Stimulated activated CD8-positive, alpha-beta memory T cell treated with anti-CD3 and anti-CD28 coated beads, Interleukin-7, amount 100 ng/mL, for 48 hours (primary cell): Measurements from ENCODE around the gene AARSD1.
"Not testable (repeated sequence)": the region's sequence is repeated elsewhere in the genome, so short reads cannot be mapped to it uniquely, and the experiment has no call there.

Experiments used
- DNase-seq, 2 donors: peaks; one replicate each; pipeline ENCODE4 v3.0.0-alpha.2; 2020; ENCODE audit warnings: low read depth in 1 of 2; ENCODE audit errors: extremely low read depth in 1 of 2

AARSD1 gene

DNA sequence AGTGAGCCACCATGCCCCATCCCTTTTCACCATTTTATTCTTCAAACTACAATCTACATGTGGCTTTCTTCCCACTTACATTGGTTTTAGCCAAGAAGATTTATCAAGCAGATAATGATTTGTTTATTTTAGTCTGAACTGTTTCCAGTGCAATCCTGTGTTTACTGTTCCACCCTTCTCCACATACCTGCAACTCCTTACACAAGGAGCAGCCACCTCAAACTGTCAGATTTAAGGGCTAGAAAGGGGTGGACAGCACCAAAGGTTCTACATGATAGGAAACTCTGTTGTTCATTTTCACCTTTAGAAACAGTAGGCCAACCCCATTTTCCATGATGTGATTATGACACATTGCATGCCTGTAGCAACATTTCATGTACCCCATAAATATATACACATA is 18.0 kb upstream of the AARSD1 start:
- DNase-seq, result no peak

DNA sequence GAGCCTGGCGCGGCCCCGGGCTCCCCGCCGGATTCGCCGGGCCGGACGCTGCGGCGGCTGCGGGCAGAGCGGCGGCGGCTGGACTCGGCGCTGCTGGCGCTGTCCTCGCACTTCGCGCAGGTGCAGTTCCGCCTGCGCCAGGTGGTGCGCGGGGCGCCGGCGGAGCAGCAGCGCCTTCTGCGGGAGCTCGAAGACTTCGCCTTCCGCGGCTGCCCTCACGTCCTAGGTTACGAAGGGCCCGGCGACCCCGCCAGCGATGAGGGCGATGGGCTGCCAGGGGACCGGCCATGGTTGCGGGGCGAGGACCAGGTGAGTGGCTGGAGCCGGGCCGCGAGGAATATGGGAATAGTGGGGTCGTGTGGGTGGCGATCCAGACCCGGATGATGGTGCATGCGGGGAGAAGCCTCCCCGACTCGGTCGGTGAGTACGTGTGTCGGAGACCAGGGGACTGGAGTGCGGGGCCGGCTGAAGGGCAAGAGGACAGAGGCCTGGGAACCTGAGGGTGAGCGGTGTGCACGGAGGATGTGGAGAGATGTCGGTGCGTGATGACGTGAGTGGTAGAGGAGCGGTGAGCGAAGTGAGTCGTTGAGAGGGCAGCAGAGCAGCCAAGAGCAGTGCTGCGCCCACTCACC is 16.6 kb upstream of the AARSD1 start:
- DNase-seq, result peak; percentile 46 to 70

DNA sequence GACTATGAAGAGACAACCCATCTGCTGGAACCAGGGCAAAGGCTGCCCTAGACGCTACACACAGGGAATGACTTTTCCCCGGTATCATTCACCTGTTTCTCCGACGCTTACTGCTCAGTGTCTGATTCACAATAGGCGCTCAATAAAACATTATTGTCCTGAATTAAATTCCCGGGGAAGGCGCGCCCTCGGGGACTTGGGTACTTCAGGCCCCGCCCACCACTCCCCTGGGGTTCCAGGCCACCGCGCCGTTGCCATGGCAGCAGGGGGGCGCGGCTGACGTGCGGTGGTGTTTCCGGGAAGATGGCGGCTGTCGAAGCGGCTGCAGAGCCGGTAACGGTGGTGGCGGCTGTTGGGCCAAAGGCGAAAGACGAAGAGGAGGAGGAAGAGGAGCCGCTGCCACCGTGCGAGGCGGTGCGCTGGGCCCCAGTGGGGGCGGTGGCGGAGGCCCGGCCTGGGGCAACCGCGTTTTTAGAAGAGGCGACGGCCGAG is 16.1 kb upstream of the AARSD1 start, which contains the start of gene RUNDC1:
Gene RUNDC1 (plus strand): TSS at position 292 of the 492 bp plus-strand sequence. CDS start 12 bp downstream, at position 304.
- peak; percentile 86 for DNase-seq

DNA sequence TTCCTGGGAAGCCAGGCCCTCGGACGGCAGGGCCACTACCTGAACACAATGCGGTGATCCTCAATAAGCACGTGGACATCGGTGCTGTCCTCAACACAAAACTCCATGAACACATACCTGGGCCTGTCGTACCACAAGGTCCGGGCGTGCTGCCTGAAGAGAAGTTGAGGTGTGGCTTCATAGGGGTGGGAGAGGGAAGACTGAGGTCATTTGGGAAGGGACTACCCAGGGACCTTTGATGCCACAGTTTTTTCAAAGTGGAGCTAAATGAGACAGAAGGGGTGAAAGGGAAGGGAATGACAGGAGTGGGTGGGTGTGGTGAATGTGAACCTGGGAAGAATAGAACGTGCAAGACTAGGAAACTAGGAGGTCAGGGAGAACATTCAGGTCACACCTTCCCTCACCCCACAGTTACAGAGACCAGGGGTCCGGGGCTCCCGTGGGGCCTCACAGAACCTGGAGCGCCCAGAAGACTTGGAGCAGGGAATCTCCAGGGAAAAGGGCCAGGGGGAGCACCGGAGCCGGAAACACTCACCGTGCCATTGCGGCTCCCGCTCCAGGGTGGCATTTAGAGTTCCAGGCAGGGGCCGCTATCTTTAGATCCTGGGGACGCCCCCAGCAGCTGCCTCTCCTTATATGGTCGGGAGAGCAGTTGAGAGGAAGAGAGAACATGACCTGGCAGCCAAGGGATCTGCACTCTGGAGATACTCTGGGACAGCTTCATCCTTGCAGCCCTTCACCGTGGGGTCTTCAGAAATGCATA is 15.4 kb upstream of the AARSD1 start, which contains the start of gene PTGES3L:
Gene PTGES3L (minus strand): TSS at position 570 of the 763 bp plus-strand sequence. CDS start 27 bp downstream, at position 543.
- DNase-seq, result no peak

DNA sequence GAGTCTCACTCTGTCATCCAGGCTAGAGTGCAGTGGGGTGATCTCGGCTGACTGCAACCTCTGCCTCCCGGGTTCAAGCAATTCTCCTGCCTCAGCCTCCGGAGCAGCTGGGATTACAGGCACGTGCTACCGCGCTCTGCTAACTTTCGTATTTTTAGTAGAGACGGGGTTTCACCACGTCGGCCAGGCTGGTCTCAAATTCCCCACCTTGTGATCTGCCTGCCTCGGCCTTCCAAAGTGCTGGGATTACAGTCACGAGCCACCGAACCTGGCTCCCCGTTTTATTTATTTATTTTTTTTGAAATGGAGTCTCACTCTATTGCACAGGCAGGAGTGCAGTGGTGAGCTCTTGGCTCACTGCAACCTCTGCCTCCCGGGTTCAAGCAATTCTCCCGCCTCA is 11.4 kb upstream of the AARSD1 start:
- not testable (repeated sequence) for DNase-seq

DNA sequence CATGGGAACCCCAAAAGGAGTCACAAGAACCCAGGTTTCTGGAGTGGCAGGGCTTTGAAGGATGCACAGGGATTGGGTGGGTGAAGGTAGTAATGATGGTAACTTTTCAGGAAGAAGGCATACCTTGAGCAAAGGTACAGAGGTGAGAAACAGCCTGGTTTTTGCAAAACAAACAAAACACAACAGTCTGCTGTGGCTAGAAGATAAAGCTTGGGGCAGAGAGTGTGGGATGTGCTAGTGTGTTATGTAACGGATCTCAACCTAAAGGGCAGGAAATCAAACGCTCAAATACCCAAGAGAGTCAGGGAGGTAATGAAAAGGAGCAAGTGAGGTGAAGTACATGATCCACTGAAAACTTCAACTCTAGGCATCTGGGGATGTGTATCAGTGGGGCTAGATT is 11.0 kb upstream of the AARSD1 start:
- DNase-seq, result no peak

DNA sequence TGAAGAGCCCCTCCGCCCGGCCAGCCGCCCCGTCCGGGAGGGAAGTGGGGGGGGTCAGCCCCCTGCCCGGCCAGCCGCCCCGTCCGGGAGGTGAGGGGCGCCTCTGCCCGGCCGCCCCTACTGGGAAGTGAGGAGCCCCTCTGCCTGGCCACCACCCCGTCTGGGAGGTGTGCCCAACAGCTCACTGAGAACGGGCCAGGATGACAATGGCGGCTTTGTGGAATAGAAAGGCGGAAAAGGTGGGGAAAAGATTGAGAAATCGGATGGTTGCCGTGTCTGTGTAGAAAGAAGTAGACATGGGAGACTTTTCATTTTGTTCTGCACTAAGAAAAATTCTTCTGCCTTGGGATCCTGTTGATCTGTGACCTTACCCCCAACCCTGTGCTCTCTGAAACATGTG is 9.1 kb upstream of the AARSD1 start:
- not testable (repeated sequence) for DNase-seq

DNA sequence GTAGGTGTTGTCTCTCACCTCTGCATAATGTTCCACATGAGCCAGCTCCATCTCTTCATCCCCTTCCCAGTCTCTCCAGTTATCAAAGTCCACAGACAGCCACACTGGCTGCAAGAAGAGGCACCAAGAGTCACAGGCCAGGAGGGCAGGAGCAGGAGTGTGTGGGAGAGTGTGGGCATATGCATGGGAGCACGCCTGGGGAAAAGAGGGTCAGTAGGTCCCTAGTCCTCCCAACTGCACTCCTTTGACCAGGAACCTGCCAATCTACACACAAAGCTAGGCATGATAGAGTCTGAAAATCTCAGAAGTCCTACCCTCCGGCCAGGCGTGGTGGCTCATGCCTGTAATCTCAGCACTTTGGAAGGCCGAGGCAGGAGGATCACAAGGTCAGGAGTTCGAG is 7.3 kb upstream of the AARSD1 start:
- DNase-seq, result no peak

DNA sequence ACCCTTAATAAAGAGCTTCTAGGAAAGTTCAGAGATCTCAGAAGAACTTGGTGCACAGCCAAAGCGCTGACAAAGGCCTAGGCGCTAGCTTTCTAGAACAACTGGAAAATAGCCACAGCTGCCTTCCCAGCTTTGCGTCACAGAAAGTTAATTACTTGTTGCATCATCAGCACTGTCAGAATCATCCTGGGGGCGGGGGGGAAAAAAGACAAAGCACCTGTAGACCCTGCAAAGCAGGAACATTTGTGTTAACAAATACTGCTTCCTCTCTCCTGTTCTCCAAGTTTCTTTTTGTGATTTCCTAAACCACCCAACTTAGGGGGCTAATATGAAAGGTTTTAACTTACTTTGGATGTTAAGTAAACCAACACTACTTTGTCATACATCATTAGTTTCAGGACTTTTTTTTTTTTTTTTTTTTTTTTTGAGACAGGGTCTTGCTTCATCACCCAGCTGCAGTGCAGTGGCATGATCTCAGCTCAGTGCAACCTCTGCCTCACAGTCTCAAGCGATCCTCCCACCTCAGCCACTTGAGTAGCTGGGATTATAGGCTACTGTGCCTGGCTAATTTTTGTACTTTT is 4.8 kb upstream of the AARSD1 start:
- DNase-seq, result no peak

DNA sequence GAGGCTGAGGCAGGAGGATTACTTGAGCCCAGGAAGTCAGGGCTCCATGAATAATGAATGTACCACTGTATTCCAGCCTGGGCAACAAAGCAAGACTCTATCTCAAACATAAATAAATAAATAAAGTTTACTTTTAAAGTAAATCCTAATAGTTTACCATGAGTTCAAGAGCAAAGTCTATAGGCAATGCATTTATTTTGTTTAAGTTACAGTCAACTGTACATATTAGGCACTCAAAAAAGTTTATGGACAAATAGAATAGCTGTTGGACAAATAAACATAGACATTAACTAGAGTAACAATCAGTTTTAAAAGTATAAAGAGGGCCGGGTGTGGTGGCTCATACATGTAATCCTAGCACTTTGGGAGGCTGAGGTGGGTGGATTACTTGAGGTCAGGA is 3.7 kb upstream of the AARSD1 start:
- no peak for DNase-seq

DNA sequence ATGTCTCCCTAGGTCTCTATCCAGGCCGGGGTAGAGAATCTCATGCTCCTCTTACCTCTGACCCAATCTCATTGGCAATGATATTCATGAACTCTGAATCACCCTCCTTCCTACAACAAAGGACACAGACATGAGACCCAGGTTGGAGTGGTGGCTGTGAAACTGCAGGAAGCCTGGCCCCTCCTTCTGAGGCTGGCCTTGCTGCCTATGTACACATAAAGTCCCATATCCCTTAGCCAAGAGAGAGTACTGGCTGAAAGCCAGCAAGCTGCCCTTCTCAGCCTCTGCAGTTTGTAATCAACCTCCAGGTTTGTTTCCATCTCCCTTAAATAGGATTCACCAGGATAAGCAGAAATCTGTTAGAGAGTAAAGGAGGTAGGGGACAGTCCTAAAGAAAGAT is 10.6 kb downstream of the AARSD1 start:
- DNase-seq, result no peak

DNA sequence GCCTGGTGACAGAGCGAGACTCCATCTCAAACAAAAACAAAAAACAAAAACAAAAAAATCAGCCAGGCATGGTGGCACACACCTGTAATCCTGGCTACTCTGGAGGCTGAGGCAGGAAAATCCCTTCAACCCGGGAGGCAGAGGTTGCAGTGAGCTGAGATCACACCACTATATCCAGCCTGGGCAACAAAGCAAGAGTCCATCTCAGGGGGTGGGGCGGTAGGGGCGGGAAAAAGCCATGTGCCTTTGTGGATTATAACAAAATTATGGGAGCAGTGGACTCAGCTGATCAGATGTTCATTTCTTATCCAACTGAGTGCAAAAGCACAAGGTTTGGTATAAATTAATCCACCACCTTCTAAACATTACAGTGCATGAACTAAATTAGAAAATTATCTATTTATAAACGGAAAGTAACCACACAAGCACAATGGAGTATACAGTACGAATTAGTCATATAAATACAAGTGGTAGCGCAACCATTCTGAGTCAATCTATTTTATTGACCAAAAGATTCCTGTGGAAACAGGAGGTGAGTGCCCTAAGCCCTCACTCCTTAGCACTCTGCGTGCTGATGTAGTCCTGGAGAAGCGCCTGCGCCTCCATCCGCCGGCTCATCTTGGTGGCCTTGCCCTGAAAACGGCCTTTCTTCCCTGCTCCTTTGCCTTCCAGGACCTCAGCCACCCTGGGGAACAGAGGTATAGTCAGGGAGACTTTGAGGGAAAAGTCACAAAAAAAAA is 14.0 kb downstream of the AARSD1 start:
- DNase-seq, result no peak

DNA sequence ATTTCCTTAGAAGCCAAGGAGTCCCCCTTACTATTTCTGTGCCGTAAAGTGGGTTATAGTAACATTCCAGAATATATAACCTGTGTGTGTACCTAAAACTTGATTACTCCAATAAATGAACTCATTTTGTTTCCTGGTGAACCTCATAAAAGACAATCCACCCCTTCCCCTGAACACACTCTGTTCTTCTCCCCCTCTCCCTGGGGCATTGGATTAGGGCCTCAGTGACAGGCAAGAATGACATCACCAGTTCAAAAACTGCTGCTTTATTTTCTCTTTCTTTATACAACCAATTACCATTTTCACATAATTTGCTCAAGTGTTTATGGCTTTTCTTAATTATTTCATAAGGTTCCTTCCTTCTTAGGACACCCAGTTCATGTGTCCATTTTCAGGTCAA is 17.4 kb downstream of the AARSD1 start:
- DNase-seq, result no peak

DNA sequence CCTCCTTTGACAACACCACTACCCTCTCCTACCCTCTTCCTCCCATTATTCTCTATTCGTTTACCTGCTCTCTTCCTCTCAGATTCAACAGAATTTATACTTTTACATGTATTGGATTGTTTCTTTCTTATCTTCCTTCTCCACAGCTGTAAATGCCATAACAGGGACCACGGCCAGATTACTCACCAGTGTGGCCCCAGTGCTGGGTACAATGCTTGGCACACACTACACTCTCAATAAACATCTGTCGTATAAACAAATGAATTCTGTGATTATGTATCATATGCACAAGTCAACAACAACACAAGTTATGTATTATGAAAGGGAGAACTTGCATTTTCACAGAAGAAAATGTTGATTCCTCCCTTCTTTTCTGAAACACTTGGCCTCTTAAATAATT is 20.0 kb downstream of the AARSD1 start:
- DNase-seq, result no peak

DNA sequence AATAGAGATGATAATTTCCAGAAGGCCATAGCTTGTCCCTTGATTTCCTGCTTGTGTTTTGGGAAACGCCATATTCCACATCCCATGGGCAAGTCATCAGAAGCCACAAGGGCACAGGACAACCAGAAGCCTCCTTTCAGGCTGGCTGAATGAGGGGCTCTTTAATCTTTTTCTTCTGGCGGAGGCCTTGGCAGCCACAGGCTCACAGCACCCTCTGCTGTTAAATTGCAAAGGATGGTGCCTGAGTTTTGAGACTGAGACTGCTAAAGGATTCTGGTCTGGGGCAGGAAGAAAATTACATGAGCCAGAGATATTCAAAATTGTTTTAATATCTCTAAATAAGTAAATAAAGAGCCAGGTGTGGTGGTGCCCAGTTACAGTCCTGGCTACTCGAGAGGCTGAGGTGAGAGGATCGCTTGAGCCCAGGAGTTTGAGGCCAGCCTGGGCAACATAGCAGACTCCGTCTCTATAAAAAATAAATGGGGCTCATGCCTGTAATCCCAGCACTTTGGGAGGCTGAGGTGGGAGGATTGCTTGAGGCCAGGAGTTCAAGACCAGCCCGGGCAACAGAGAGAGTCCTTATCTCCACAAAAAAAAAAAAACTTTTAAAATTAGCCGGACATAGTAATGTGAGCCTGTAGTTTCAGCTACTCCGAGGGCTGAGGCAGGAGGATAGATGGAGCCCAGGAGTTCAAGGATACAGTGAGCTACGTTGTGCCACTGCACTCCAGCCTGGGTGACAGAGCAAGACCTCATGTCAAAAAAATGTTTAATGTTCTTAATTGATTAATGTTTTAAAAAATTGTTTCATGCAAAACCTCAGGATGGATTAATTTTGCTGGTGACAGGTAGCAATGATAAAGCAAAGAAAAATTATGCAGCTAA is 26.3 kb downstream of the AARSD1 start:
- peak in 1 of 2 donors; percentile 0 for DNase-seq

DNA sequence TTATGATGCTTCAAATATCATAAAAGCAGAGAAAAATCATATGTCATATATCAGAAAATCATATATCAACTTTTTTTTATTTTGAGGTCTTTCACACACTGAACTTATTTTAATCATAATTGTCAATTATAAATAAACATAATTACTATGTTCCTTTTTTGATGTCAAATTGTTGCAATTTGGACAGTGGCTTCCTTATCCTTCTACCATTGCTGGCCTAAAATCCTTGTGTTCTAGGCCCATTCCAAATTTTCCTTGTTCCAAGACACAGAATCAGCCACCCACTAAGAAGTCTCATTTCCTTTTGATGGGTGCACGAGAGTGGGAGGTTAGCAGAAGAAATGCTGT is 34.8 kb downstream of the AARSD1 start:
- DNase-seq, result no peak

DNA sequence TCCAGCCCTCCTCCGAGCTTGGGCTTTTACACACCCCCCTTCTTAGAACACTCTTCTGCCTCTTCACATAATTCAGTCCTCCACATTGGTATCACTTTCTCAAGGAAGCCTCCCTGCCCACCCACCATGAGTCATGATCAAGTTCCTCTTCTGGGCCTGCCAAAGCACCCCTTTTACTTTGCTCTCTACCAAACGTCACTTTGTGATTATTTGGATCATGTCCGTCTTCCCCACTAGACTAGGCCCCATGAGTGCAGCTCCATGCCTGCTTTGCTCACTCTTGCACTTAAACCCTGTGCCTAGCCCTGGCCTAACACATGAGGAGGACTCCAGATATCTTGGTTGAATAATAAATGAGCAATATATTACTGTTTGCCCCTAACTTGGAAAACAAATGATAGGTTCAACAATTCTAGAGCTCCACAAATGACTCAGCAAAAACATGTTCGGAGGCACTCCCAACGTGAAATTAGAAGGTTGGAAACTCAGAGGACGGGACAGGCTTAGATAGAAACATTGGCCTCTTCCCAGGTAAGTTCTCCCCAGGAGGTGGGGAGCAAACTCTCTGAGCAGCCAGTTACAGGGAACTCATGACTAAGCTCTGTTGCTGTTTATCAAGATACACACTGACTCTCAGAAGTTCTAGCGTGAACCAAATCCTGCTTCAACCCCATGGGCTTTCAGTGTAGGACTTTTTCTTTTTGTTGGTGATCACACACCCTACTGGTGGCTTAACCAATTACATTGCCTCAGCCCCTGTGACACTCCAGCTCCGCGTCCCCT is 35.3 kb downstream of the AARSD1 start:
- DNase-seq, result peak; percentile 13 to 53

DNA sequence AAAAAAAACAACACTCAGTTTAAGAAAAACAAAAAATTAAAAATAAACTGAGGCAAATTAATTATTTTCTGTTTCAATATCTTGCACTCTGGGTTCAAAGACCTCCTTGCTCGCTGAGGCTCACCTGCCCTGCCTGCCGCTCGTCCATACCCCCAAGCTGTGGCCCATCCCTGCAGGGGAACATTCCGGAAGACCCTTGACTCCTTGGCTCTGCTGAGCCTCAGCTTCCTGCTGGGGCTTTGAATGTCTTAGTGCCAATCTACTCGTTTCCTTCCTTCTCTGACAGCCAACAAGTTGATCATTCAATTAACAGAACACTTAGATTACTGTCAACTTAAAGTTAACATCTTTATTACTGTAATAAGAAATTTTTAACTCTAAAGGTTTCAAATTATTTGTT is 39.4 kb downstream of the AARSD1 start:
- no peak for DNase-seq

DNA sequence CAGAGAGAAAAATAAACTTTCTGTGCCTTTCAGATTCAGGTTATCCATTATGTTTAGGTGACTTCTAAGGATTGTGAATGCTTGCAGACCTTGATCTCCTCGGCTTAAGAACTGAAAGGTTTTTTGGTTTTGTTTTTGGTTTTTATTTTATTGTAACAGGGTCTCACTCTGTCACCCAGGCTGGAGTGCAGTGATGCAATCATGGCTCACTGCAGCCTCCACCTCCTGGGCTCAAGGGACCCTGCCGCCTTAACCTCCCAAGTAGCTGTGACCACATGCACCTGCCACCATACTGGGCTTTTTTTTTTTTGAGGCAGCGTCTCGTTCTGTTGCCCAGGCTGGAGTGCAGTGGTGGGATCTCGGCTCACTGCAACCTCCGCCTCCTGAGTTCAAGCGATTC is 40.8 kb downstream of the AARSD1 start:
- DNase-seq, result not testable (repeated sequence)
